ENCODE measurements around the gene ARMCX4. TPM values are rescaled to one million over a fixed set of nuclear protein-coding genes. Genes with fewer than 3 reads are reported as not detected.

ARMCX4 gene
- total RNA-seq, 1 experiment from 2014 or later: 5.0 TPM

DNA sequence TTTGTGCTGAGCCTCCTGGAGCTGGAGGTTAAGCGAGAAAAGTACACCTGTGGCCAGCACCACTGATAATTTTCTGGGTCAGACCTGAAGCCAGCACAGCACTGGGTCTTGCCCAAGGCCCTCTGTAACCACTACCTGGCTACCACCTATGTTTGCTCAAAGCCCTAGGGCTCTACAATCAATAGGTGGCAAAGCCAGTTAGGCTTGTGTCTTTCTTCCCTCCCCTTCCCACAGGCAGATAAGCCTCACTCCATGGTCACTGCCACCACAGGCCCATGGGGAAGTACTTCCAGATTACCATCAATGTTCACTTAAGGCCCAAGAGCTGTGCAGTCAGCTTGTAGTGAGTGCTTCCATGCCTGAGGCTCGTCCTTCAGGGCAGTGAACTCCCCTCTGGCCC is 35.2 kb upstream of the ARMCX4 start:
- no peaks in the 10 kb centered on the region for H3K9me3 Mint-ChIP-seq (ENCODE audit: unreplicated experiment)
- POLR2A ChIA-PET: no interaction called here
- no peak overlapping the region for H3K27ac Mint-ChIP-seq (ENCODE audit: unreplicated experiment)
- H3K4me1 Mint-ChIP-seq (ENCODE audit: low read depth, unreplicated experiment): no peaks in the 10 kb centered on the region
- no peak overlapping the region for H3K4me3 Mint-ChIP-seq (ENCODE audit: unreplicated experiment)
- no peaks in the 10 kb centered on the region for H3K4me1 ChIP-seq
- no TSS peak for BruUV-seq (replicated peaks)
- no peaks in the 10 kb centered on the region for H3K36me3 Mint-ChIP-seq (ENCODE audit: insufficient read depth, unreplicated experiment)
- no peaks in the 10 kb centered on the region for H3K27me3 ChIP-seq (replicated peaks; ENCODE audit: control insufficient read depth, insufficient read depth, low read length)
- intact Hi-C loops (cut with micrococcal nuclease; ENCODE audit: unreplicated experiment): no loop called here
- no peak for DNase-seq
- no peaks in the 10 kb centered on the region for H3K27me3 Mint-ChIP-seq (ENCODE audit: insufficient read depth, unreplicated experiment)
- TF ChIP-seq, protein P1, sequence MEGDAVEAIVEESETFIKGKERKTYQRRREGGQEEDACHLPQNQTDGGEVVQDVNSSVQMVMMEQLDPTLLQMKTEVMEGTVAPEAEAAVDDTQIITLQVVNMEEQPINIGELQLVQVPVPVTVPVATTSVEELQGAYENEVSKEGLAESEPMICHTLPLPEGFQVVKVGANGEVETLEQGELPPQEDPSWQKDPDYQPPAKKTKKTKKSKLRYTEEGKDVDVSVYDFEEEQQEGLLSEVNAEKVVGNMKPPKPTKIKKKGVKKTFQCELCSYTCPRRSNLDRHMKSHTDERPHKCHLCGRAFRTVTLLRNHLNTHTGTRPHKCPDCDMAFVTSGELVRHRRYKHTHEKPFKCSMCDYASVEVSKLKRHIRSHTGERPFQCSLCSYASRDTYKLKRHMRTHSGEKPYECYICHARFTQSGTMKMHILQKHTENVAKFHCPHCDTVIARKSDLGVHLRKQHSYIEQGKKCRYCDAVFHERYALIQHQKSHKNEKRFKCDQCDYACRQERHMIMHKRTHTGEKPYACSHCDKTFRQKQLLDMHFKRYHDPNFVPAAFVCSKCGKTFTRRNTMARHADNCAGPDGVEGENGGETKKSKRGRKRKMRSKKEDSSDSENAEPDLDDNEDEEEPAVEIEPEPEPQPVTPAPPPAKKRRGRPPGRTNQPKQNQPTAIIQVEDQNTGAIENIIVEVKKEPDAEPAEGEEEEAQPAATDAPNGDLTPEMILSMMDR (IDR thresholded peaks at IDR 0.05; ENCODE audit: insufficient read depth in 1 of 2, low read depth in 1 of 2, low read length in 1 of 2, severe bottlenecking in 1 of 2, unreplicated experiment in 1 of 2): no peak
- no peaks in the 10 kb centered on the region for H3K9me3 ChIP-seq
- no peaks in the 10 kb centered on the region for H3K36me3 ChIP-seq (ENCODE audit: control insufficient read depth, insufficient read depth, low read length)
- no peak overlapping the region for H3K4me3 ChIP-seq (ENCODE audit: low read depth, low read length)
- CTCF ChIA-PET: no interaction called here

DNA sequence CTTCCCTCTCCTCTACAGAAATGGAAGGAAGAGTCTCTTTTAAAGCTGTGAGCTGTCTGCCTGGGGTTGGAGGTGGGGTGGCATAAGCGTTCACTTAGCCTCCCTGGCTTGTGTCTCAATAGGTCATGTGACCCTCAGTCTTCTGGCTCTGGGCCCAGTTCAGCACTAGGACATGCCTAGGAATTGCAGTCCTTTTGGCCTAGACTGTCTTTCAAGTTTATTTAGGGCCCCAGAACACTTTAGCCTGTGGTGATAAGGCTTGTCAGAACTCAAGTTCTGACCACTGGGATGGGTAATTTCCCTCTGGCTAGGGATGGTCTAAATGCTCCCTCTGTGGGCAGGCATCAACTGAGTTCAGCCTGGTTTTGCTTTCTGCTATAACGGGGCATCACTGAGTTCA is 34.3 kb upstream of the ARMCX4 start:
- H3K4me3 Mint-ChIP-seq (ENCODE audit: unreplicated experiment): no peak overlapping the region
- ChIA-PET CTCF (interaction anchor here (0.5 kb wide), 1 partner anchor 11 kb away, joined by 5 read pairs; no protein-coding TSS in a partner anchor), POLR2A (no interaction called here)
- no peaks in the 10 kb centered on the region for H3K36me3 Mint-ChIP-seq (ENCODE audit: insufficient read depth, unreplicated experiment)
- H3K4me1 Mint-ChIP-seq (ENCODE audit: low read depth, unreplicated experiment): no peaks in the 10 kb centered on the region
- H3K27ac Mint-ChIP-seq (ENCODE audit: unreplicated experiment): no peak overlapping the region
- no TSS peak for BruUV-seq (replicated peaks)
- no peaks in the 10 kb centered on the region for H3K4me1 ChIP-seq
- no peaks in the 10 kb centered on the region for H3K27me3 Mint-ChIP-seq (ENCODE audit: insufficient read depth, unreplicated experiment)
- no peaks in the 10 kb centered on the region for H3K27me3 ChIP-seq (replicated peaks; ENCODE audit: control insufficient read depth, insufficient read depth, low read length)
- no peak for DNase-seq
- TF ChIP-seq, protein P1 (IDR thresholded peaks at IDR 0.05; ENCODE audit: insufficient read depth in 1 of 2, low read depth in 1 of 2, low read length in 1 of 2, severe bottlenecking in 1 of 2, unreplicated experiment in 1 of 2): no peak
- no peak overlapping the region for H3K4me3 ChIP-seq (ENCODE audit: low read depth, low read length)
- no peaks in the 10 kb centered on the region for H3K9me3 ChIP-seq
- no peaks in the 10 kb centered on the region for H3K36me3 ChIP-seq (ENCODE audit: control insufficient read depth, insufficient read depth, low read length)
- no peaks in the 10 kb centered on the region for H3K9me3 Mint-ChIP-seq (ENCODE audit: unreplicated experiment)
- intact Hi-C loops (cut with micrococcal nuclease; ENCODE audit: unreplicated experiment): no loop called here

DNA sequence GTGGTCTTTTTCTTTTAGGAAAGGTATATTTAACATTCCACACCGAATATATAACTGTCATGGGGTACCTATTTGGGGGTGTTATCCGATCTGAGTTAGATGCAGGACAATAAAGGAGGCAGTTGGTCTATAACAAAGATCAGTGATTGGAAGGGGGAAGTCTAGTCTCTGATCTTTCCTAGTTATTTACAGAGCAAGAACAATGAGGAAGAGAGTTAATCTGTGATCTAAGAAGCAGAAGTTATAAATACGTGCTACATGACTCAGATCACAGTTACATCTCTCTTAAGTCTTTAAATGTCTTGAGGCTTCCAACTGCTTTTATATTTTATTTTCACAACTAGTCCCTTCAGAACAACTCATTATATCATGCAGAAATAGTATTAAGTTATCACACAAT is 33.2 kb upstream of the ARMCX4 start:
- no peak overlapping the region for H3K4me3 ChIP-seq (ENCODE audit: low read depth, low read length)
- no peak for DNase-seq
- ChIA-PET POLR2A (no interaction called here), CTCF (no interaction called here)
- intact Hi-C loops (cut with micrococcal nuclease; ENCODE audit: unreplicated experiment): no loop called here
- H3K27me3 Mint-ChIP-seq (ENCODE audit: insufficient read depth, unreplicated experiment): no peaks in the 10 kb centered on the region
- no peaks in the 10 kb centered on the region for H3K9me3 Mint-ChIP-seq (ENCODE audit: unreplicated experiment)
- no peaks in the 10 kb centered on the region for H3K36me3 Mint-ChIP-seq (ENCODE audit: insufficient read depth, unreplicated experiment)
- no peak overlapping the region for H3K27ac Mint-ChIP-seq (ENCODE audit: unreplicated experiment)
- H3K4me1 ChIP-seq: no peaks in the 10 kb centered on the region
- H3K36me3 ChIP-seq (ENCODE audit: control insufficient read depth, insufficient read depth, low read length): no peaks in the 10 kb centered on the region
- H3K9me3 ChIP-seq: no peaks in the 10 kb centered on the region
- H3K27me3 ChIP-seq (replicated peaks; ENCODE audit: control insufficient read depth, insufficient read depth, low read length): no peaks in the 10 kb centered on the region
- H3K4me1 Mint-ChIP-seq (ENCODE audit: low read depth, unreplicated experiment): no peaks in the 10 kb centered on the region
- TF ChIP-seq, protein P1 (IDR thresholded peaks at IDR 0.05; ENCODE audit: insufficient read depth in 1 of 2, low read depth in 1 of 2, low read length in 1 of 2, severe bottlenecking in 1 of 2, unreplicated experiment in 1 of 2): no peak
- no peak overlapping the region for H3K4me3 Mint-ChIP-seq (ENCODE audit: unreplicated experiment)
- BruUV-seq (replicated peaks): no TSS peak

Data from Caco-2 (cell line).